ENCODE measurements around the gene NEDD1.
A peak's percentile ranks its signal among the peaks of the same experiment; 100 is the strongest.

Gene NEDD1

DNA sequence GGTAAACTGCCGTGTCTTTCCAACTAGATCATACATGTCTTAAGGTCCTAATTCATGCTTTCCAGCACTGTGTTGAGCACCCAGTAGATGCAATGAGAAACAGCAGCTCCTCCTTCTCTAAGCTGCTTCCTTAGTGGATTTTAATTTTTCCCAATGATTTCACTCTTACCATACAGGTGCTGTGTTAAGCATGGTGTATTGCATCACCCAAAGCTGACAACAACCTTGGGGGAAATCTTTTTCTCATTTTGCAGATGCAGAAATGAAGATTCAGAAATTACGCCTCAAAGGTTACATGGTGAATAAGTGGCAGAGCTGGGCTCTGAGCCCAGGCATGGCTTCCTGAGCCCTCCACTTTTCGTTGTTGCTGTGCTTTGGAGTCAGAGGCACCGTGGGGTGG is 75.6 kb downstream of the NEDD1 start:
- H3K36me3 ChIP-seq (ENCODE audit: control insufficient read depth, insufficient read depth, low read length): no peaks in the 10 kb centered on the region
- no peaks in the 10 kb centered on the region for H3K9me3 ChIP-seq (ENCODE audit: control insufficient read depth, low read length)
- H3K27me3 ChIP-seq (ENCODE audit: control insufficient read depth, insufficient read depth, low read length): no peaks in the 10 kb centered on the region
- no peaks in the 10 kb centered on the region for H3K79me2 ChIP-seq
- no peak overlapping the region for H2AFZ ChIP-seq
- no peak overlapping the region for H3K4me3 ChIP-seq (ENCODE audit: low read depth, low read length)
- H3K9ac ChIP-seq: no peak overlapping the region
- no peak for TF ChIP-seq CTCF (IDR thresholded peaks at IDR 0.05)
- H3K4me2 ChIP-seq (ENCODE audit: low read length): no peak overlapping the region
- no peaks in the 10 kb centered on the region for H3K4me1 ChIP-seq
- no peak overlapping the region for H3K27ac ChIP-seq

DNA sequence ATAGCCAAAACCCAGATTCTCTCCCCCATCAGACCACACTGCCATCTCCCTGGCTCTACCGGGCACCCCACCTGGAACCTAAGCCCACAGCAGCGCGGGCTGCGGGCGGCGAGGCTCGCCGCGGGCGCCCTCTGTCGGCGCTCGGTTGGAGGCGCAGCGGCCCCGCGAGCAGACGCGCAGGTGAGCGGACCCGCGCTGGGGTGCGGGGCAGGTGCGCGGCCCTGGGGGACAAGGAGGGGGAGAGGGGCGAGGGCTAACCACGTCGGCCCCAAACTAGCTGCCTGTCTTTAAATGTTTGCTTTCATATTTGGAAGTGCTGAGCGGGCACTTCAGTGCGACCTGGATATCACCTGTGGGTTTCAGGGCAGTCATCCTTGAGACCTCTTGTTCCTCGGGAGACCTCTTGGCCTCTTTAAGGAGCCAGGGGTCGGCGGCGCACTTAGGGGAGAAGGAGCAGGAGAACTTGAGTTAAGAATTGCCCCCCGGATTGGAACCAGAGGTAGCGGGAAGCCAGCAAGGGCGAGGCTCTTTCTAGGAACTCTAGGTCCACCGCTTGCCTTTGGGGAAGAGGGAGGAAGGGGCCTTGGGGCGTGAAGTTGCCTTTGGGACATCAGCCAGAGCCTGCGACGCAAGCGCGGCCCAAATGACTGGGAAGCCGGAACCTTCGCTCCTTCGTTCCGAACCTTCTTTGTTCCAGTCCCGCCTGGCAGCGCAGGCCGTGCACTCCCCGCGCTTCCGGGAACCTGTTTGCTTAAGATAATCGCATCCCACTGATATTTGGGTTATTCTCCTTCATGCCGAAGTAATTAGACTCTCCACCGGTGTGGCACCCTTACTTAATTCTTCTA is 78.7 kb downstream of the NEDD1 start:
- Histone ChIP-seq H3K79me2 (no peaks in the 10 kb centered on the region), H3K9ac (no peak overlapping the region)

GRCh38 chr12:96986883-96987523 is 79.9 kb downstream of the NEDD1 start:
- no peaks in the 10 kb centered on the region for H3K4me1 ChIP-seq
- no peaks in the 10 kb centered on the region for H3K9me3 ChIP-seq (ENCODE audit: control insufficient read depth, low read length)
- H3K9ac ChIP-seq: no peak overlapping the region
- H3K4me3 ChIP-seq (ENCODE audit: low read depth, low read length): no peak overlapping the region
- no peaks in the 10 kb centered on the region for H3K27me3 ChIP-seq (ENCODE audit: control insufficient read depth, insufficient read depth, low read length)
- H2AFZ ChIP-seq: peak overlapping the region; percentile 14
- no peak overlapping the region for H3K27ac ChIP-seq
- H3K4me2 ChIP-seq (ENCODE audit: low read length): no peak overlapping the region
- no peaks in the 10 kb centered on the region for H3K79me2 ChIP-seq
- H3K36me3 ChIP-seq (ENCODE audit: control insufficient read depth, insufficient read depth, low read length): no peaks in the 10 kb centered on the region
- peak; percentile 34 for TF ChIP-seq CTCF (IDR thresholded peaks at IDR 0.05)

More for the DNA sequence above, 78.7 kb downstream of the NEDD1 start:
- H3K4me3 ChIP-seq (ENCODE audit: low read depth, low read length): no peak overlapping the region
- peak overlapping the region; percentile 62 for H3K4me2 ChIP-seq (ENCODE audit: low read length)
- H3K36me3 ChIP-seq (ENCODE audit: control insufficient read depth, insufficient read depth, low read length): no peaks in the 10 kb centered on the region
- H3K27me3 ChIP-seq (ENCODE audit: control insufficient read depth, insufficient read depth, low read length): no peaks in the 10 kb centered on the region
- peak; percentile 75 for TF ChIP-seq CTCF (IDR thresholded peaks at IDR 0.05)
- H3K4me1 ChIP-seq: no peaks in the 10 kb centered on the region
- no peaks in the 10 kb centered on the region for H3K9me3 ChIP-seq (ENCODE audit: control insufficient read depth, low read length)
- H2AFZ ChIP-seq: peak overlapping the region; percentile 86
- H3K27ac ChIP-seq: no peak overlapping the region

GRCh38 chr12:96988919-96989318 is 81.9 kb downstream of the NEDD1 start:
- H3K4me1 ChIP-seq: no peaks in the 10 kb centered on the region
- no peak overlapping the region for H3K4me3 ChIP-seq (ENCODE audit: low read depth, low read length)
- no peaks in the 10 kb centered on the region for H3K79me2 ChIP-seq
- no peak overlapping the region for H3K9ac ChIP-seq
- H3K4me2 ChIP-seq (ENCODE audit: low read length): no peak overlapping the region
- H2AFZ ChIP-seq: no peak overlapping the region
- no peak overlapping the region for H3K27ac ChIP-seq
- H3K36me3 ChIP-seq (ENCODE audit: control insufficient read depth, insufficient read depth, low read length): no peaks in the 10 kb centered on the region
- no peaks in the 10 kb centered on the region for H3K9me3 ChIP-seq (ENCODE audit: control insufficient read depth, low read length)
- no peak for TF ChIP-seq CTCF (IDR thresholded peaks at IDR 0.05)
- no peaks in the 10 kb centered on the region for H3K27me3 ChIP-seq (ENCODE audit: control insufficient read depth, insufficient read depth, low read length)
